Mammary epithelial cell (primary cell): ENCODE measurements around the gene RP9.

ENCODE experiments used
- CTCF ChIP-seq, 2 donors: IDR thresholded peaks in 1 of 2; conservative IDR thresholded peaks in 1 of 2; 2 replicates each; pipeline ENCODE4 v1.5.1; 2011 to 2012; ENCODE audit warnings: inconsistent platforms in 2 of 2, low read length in 2 of 2, mild to moderate bottlenecking in 2 of 2, control low read depth in 1 of 2, low read depth in 1 of 2; ENCODE audit not compliant: insufficient read depth in 1 of 2; ENCODE audit errors: extremely low read depth in 1 of 2
- EZH2 ChIP-seq: IDR thresholded peaks from 2 replicates; pipeline ENCODE4 v1.6.1; 2012; ENCODE audit warnings: low read length, inconsistent platforms, borderline replicate concordance

- TF ChIP-seq CTCF (conservative IDR thresholded peaks at IDR 0.05 in 1 of 2, IDR thresholded peaks at IDR 0.05 in 1 of 2; ENCODE audit: extremely low read depth in 1 of 2, insufficient read depth in 1 of 2, low read depth in 1 of 2, low read length in 2 of 2) (no peak), EZH2 (no peak)
Observed at GRCh38 chr7:33076737-33077136, 32.5 kb downstream of the RP9 start.
